GM18519 (cell line): ENCODE measurements around the gene PDE6A.
"Not testable (repeated sequence)": the region's sequence is repeated elsewhere in the genome, so short reads cannot be mapped to it uniquely, and the experiment has no call there.

Experiments used
- ATAC-seq: cut with Tn5 transposase; IDR thresholded peaks from one replicate; pipeline ENCODE4 v1.9.1; 2021; ENCODE audit warnings: mild to moderate bottlenecking, moderate library complexity; ENCODE audit not compliant: unreplicated experiment, low FRiP score

Gene PDE6A

GRCh38 chr5:149898811-149899210 is 45.8 kb downstream of the PDE6A start:
- no peak for ATAC-seq

GRCh38 chr5:149895416-149896345 is 48.9 kb downstream of the PDE6A start:
- ATAC-seq = no peak

GRCh38 chr5:149894237-149894636 is 50.4 kb downstream of the PDE6A start:
- no peak for ATAC-seq

- ATAC-seq = no peak
Observed at GRCh38 chr5:149893403-149893931, 51.1 kb downstream of the PDE6A start.

- ATAC-seq = no peak
Observed at GRCh38 chr5:149892594-149892993, 52.0 kb downstream of the PDE6A start.

- no peak for ATAC-seq
Observed at GRCh38 chr5:149888280-149888679, 56.3 kb downstream of the PDE6A start.

GRCh38 chr5:149887622-149888183 is 56.9 kb downstream of the PDE6A start:
- ATAC-seq = no peak

GRCh38 chr5:149886692-149887470 is 57.7 kb downstream of the PDE6A start:
- ATAC-seq = no peak

- ATAC-seq = no peak
Observed at GRCh38 chr5:149886060-149886459, 58.5 kb downstream of the PDE6A start.

GRCh38 chr5:149885513-149885912 is 59.1 kb downstream of the PDE6A start:
- ATAC-seq = no peak

GRCh38 chr5:149883550-149883949 is 61.0 kb downstream of the PDE6A start:
- no peak for ATAC-seq

GRCh38 chr5:149882633-149883032 is 62.0 kb downstream of the PDE6A start:
- not testable (repeated sequence) for ATAC-seq

- no peak for ATAC-seq
Observed at GRCh38 chr5:149881874-149882273, 62.7 kb downstream of the PDE6A start.

- ATAC-seq = no peak
Observed at GRCh38 chr5:149881069-149881622, 63.4 kb downstream of the PDE6A start.

GRCh38 chr5:149879593-149879992 is 65.0 kb downstream of the PDE6A start:
- not testable (repeated sequence) for ATAC-seq

- ATAC-seq = no peak
Observed at GRCh38 chr5:149878371-149878770, 66.2 kb downstream of the PDE6A start.

GRCh38 chr5:149873896-149874295 is 70.7 kb downstream of the PDE6A start:
- ATAC-seq = no peak

GRCh38 chr5:149872351-149873040 is 72.1 kb downstream of the PDE6A start:
- no peak for ATAC-seq

- no peak for ATAC-seq
Observed at GRCh38 chr5:149871471-149871870, 73.1 kb downstream of the PDE6A start.

- ATAC-seq = no peak
Observed at GRCh38 chr5:149870697-149871096, 73.9 kb downstream of the PDE6A start.
